Measurements from ENCODE around the gene PPP2R5E. TPM values are rescaled to one million over a fixed set of nuclear protein-coding genes. Genes with fewer than 3 reads are reported as not detected.

Gene PPP2R5E
- total and polyA plus RNA-seq, 4 donors, result 6.0 to 13.1 (median 8.4) TPM

DNA sequence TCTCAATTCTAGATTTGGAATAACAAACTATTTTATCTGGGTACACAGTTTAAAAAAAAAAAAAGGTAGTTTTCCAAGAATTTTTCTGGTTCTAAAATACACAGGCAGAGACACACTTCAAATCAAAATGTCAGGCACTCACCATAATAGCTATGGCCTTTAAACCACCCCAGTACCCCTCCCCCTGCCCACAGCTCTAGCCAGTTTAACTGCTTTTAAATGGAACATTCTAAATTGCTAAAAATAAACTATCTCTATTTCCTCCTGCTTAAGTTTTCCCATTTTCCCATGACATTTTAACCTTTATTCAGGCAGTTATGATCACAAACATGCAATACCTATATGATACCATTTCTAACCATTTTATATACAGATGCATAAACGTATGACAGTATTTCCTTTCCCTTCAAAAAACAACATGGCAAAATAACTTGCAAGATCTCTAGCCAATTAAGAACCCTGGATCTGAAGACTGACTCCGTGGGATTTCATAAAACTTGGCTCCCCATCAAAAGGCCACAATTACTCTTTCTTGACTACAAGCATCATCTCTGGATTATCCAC is 46.3 kb downstream of the PPP2R5E start:
- H3K4me1 ChIP-seq (ENCODE audit: control insufficient read depth in 4 of 4, insufficient read depth in 4 of 4, low read length in 3 of 4), result peaks cover 0 to 4% (median under 1%) of the 10 kb centered on the region in 4 donors
- TF ChIP-seq EGR1 (IDR thresholded peaks at IDR 0.05; ENCODE audit: low read depth in 2 of 2), result no peak
- TF ChIP-seq NR2F2 (IDR thresholded peaks at IDR 0.05), result peak; percentile 41
- WGBS, result 81% methylated on average over 2 of the region's 2 CpGs
- H3K27me3 ChIP-seq (ENCODE audit: control insufficient read depth in 4 of 4, insufficient read depth in 4 of 4, low read length in 3 of 4), result no peaks in the 10 kb centered on the region
- H3K9me3 ChIP-seq (ENCODE audit: control insufficient read depth in 4 of 4, low read length in 3 of 4), result no peaks in the 10 kb centered on the region
- H3K9ac ChIP-seq (ENCODE audit: low read depth in 1 of 2, low read length in 2 of 2), result no peak overlapping the region
- no peak overlapping the region for H3K27ac ChIP-seq (ENCODE audit: low read depth in 1 of 2, low read length in 2 of 2)
- DNase-seq (ENCODE audit: low spot score), result no peak
- H3K4me3 ChIP-seq (ENCODE audit: low read depth in 1 of 3, low read length in 3 of 3), result no peak overlapping the region
- no peaks in the 10 kb centered on the region for H3K36me3 ChIP-seq (ENCODE audit: control insufficient read depth in 4 of 4, insufficient read depth in 3 of 4, low read depth in 1 of 4, low read length in 3 of 4)

GRCh38 chr14:63493246-63493645 is 49.9 kb downstream of the PPP2R5E start:
- TF ChIP-seq, protein P1, sequence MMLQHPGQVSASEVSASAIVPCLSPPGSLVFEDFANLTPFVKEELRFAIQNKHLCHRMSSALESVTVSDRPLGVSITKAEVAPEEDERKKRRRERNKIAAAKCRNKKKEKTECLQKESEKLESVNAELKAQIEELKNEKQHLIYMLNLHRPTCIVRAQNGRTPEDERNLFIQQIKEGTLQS (IDR thresholded peaks at IDR 0.05), result no peak
- TF ChIP-seq MAX (IDR thresholded peaks at IDR 0.05), result no peak
- TF ChIP-seq SP1 (IDR thresholded peaks at IDR 0.05), result no peak
- no peak for TF ChIP-seq YY1 (IDR thresholded peaks at IDR 0.05)
- no peak for TF ChIP-seq CTCF (IDR thresholded peaks at IDR 0.05; ENCODE audit: low read depth, low read length, missing input control)
- no peak for TF ChIP-seq RAD21 (IDR thresholded peaks at IDR 0.05)
- 90% methylated on average over 7 of the region's 7 CpGs for WGBS
- no peak overlapping the region for H3K27ac ChIP-seq (ENCODE audit: low read depth in 1 of 2, low read length in 2 of 2)
- no peak for DNase-seq (ENCODE audit: low spot score)
- H3K9ac ChIP-seq (ENCODE audit: low read depth in 1 of 2, low read length in 2 of 2), result no peak overlapping the region
- no peaks in the 10 kb centered on the region for H3K4me1 ChIP-seq (ENCODE audit: control insufficient read depth in 4 of 4, insufficient read depth in 4 of 4, low read length in 3 of 4)
- H3K36me3 ChIP-seq (ENCODE audit: control insufficient read depth in 4 of 4, insufficient read depth in 3 of 4, low read depth in 1 of 4, low read length in 3 of 4), result no peaks in the 10 kb centered on the region
- no peaks in the 10 kb centered on the region for H3K27me3 ChIP-seq (ENCODE audit: control insufficient read depth in 4 of 4, insufficient read depth in 4 of 4, low read length in 3 of 4)
- no peak overlapping the region for H3K4me3 ChIP-seq (ENCODE audit: low read depth in 1 of 3, low read length in 3 of 3)
- H3K9me3 ChIP-seq (ENCODE audit: control insufficient read depth in 4 of 4, low read length in 3 of 4), result no peaks in the 10 kb centered on the region

DNA sequence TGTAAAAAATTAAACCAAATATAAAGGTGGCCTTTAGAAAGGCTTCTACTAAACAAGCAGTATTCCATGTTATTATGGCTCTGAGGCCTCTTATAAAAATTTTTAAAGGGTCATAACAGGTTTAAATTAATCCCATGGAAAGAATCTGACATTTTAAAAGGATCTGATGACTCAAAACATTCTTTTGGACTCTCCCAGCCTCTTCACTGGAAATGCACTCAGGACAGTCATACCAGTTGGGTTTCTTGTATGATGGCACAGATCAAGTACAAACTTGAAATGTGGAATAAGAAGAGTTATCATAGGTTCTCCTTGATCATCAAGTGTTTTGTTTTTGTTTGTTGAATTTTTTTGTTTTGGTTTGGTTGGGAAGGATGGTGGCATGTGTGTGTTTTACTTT is 50.8 kb downstream of the PPP2R5E start:
- no peaks in the 10 kb centered on the region for H3K27me3 ChIP-seq (ENCODE audit: control insufficient read depth in 4 of 4, insufficient read depth in 4 of 4, low read length in 3 of 4)
- no peaks in the 10 kb centered on the region for H3K9me3 ChIP-seq (ENCODE audit: control insufficient read depth in 4 of 4, low read length in 3 of 4)
- DNase-seq (ENCODE audit: low spot score), result no peak
- H3K27ac ChIP-seq (ENCODE audit: low read depth in 1 of 2, low read length in 2 of 2), result no peak overlapping the region
- H3K36me3 ChIP-seq (ENCODE audit: control insufficient read depth in 4 of 4, insufficient read depth in 3 of 4, low read depth in 1 of 4, low read length in 3 of 4), result no peaks in the 10 kb centered on the region
- H3K4me3 ChIP-seq (ENCODE audit: low read depth in 1 of 3, low read length in 3 of 3), result no peak overlapping the region
- no peak overlapping the region for H3K9ac ChIP-seq (ENCODE audit: low read depth in 1 of 2, low read length in 2 of 2)
- no peaks in the 10 kb centered on the region for H3K4me1 ChIP-seq (ENCODE audit: control insufficient read depth in 4 of 4, insufficient read depth in 4 of 4, low read length in 3 of 4)
- TF ChIP-seq GABPA (IDR thresholded peaks at IDR 0.05 in 1 of 2, conservative IDR thresholded peaks at IDR 0.05 in 1 of 2), result no peak
- TF ChIP-seq, protein P1 (IDR thresholded peaks at IDR 0.05), result no peak
- TF ChIP-seq TAF1 (conservative IDR thresholded peaks at IDR 0.05), result no peak
- no peak for TF ChIP-seq JUND (IDR thresholded peaks at IDR 0.05)
- TF ChIP-seq HNF4A (conservative IDR thresholded peaks at IDR 0.05), result no peak
- no peak for TF ChIP-seq ZBTB33 (IDR thresholded peaks at IDR 0.05)
- TF ChIP-seq, protein P2, sequence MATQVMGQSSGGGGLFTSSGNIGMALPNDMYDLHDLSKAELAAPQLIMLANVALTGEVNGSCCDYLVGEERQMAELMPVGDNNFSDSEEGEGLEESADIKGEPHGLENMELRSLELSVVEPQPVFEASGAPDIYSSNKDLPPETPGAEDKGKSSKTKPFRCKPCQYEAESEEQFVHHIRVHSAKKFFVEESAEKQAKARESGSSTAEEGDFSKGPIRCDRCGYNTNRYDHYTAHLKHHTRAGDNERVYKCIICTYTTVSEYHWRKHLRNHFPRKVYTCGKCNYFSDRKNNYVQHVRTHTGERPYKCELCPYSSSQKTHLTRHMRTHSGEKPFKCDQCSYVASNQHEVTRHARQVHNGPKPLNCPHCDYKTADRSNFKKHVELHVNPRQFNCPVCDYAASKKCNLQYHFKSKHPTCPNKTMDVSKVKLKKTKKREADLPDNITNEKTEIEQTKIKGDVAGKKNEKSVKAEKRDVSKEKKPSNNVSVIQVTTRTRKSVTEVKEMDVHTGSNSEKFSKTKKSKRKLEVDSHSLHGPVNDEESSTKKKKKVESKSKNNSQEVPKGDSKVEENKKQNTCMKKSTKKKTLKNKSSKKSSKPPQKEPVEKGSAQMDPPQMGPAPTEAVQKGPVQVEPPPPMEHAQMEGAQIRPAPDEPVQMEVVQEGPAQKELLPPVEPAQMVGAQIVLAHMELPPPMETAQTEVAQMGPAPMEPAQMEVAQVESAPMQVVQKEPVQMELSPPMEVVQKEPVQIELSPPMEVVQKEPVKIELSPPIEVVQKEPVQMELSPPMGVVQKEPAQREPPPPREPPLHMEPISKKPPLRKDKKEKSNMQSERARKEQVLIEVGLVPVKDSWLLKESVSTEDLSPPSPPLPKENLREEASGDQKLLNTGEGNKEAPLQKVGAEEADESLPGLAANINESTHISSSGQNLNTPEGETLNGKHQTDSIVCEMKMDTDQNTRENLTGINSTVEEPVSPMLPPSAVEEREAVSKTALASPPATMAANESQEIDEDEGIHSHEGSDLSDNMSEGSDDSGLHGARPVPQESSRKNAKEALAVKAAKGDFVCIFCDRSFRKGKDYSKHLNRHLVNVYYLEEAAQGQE (IDR thresholded peaks at IDR 0.05), result no peak
- TF ChIP-seq NR2F2 (IDR thresholded peaks at IDR 0.05), result no peak
- TF ChIP-seq FOXA2 (IDR thresholded peaks at IDR 0.05), result no peak
- TF ChIP-seq YY1 (IDR thresholded peaks at IDR 0.05), result no peak
- TF ChIP-seq RXRA (IDR thresholded peaks at IDR 0.05), result no peak
- TF ChIP-seq SP1 (IDR thresholded peaks at IDR 0.05), result no peak
- no peak for TF ChIP-seq RAD21 (IDR thresholded peaks at IDR 0.05)
- TF ChIP-seq MAX (IDR thresholded peaks at IDR 0.05), result no peak
- TF ChIP-seq HNF4G (IDR thresholded peaks at IDR 0.05), result no peak

Measured in liver (tissue), 9 donors.